CD14-positive monocyte (primary cell): ENCODE data around the gene CHP2. TPM values are rescaled to one million over a fixed set of nuclear protein-coding genes. Genes with fewer than 3 reads are reported as not detected.

Experiments
- DNase-seq, 3 donors: peaks; one replicate each; pipeline ENCODE4 v3.0.0-alpha.2; 2011 to 2022
- H2AFZ ChIP-seq: 2 replicates; pipeline ENCODE4 v1.6.0; 2012; ENCODE audit warnings: mild to moderate bottlenecking, low read depth, low read length, inconsistent platforms; ENCODE audit not compliant: insufficient read depth, poor library complexity, severe bottlenecking
- H3K27ac ChIP-seq, 2 donors: 1 replicate in 1 of 2; 2 replicates in 1 of 2; pipeline ENCODE4 v1.5.1; 2012 to 2013; ENCODE audit warnings: low read length in 2 of 2, control low read depth in 1 of 2, inconsistent platforms in 1 of 2, low read depth in 1 of 2, mild to moderate bottlenecking in 1 of 2
- H3K27me3 ChIP-seq, 2 donors: one replicate each; pipeline versions ENCODE4 v1.6.0 to v1.6.1; 2011 to 2013; ENCODE audit warnings: low read length in 2 of 2; ENCODE audit not compliant: control insufficient read depth in 2 of 2, insufficient read depth in 2 of 2
- H3K36me3 ChIP-seq, 2 donors: replicated peaks in 1 of 2; 1 replicate in 1 of 2; 2 replicates in 1 of 2; pipeline versions ENCODE4 v1.5.1 to v1.6.1; 2012 to 2013; ENCODE audit warnings: low read length in 2 of 2, control low read depth in 1 of 2, inconsistent platforms in 1 of 2, mild to moderate bottlenecking in 1 of 2; ENCODE audit not compliant: insufficient read depth in 2 of 2, control insufficient read depth in 1 of 2
- H3K4me1 ChIP-seq, 2 donors: 1 replicate in 1 of 2; 2 replicates in 1 of 2; pipeline versions ENCODE4 v1.5.1 to v1.6.1; 2012 to 2013; ENCODE audit warnings: low read length in 2 of 2, control low read depth in 1 of 2, inconsistent platforms in 1 of 2, mild to moderate bottlenecking in 1 of 2, moderate library complexity in 1 of 2; ENCODE audit not compliant: insufficient read depth in 2 of 2, control insufficient read depth in 1 of 2
- H3K4me2 ChIP-seq: replicated peaks from 2 replicates; pipeline ENCODE3; 2012; ENCODE audit warnings: low read length, moderate library complexity, mild to moderate bottlenecking; ENCODE audit not compliant: poor library complexity, severe bottlenecking; ENCODE audit errors: extremely low read depth
- H3K4me3 ChIP-seq, 3 experiments: fragments of 200-600 bp in 1 of 3; sonication (generic) in 1 of 3; replicated peaks in 1 of 3; 1 replicate in 2 of 3; 2 replicates in 1 of 3; pipeline ENCODE4 v1.5.1; 2011 to 2013; ENCODE audit warnings: low read length in 3 of 3, mild to moderate bottlenecking in 3 of 3, control low read depth in 2 of 3, low read depth in 2 of 3, inconsistent platforms in 1 of 3, moderate library complexity in 1 of 3
- H3K79me2 ChIP-seq: 2 replicates; pipeline ENCODE4 v1.6.0; 2012; ENCODE audit warnings: mild to moderate bottlenecking, control low read depth, inconsistent platforms, low read length, moderate library complexity; ENCODE audit not compliant: insufficient read depth
- H3K9ac ChIP-seq: 2 replicates; pipeline ENCODE4 v1.6.0; 2017; ENCODE audit warnings: low read length, mild to moderate bottlenecking; ENCODE audit not compliant: insufficient read depth, poor library complexity, severe bottlenecking
- H3K9me3 ChIP-seq, 2 donors: replicated peaks in 1 of 2; 1 replicate in 1 of 2; 2 replicates in 1 of 2; pipeline versions ENCODE4 v1.5.1 to v1.6.1; 2012 to 2013; ENCODE audit warnings: low read length in 2 of 2, control low read depth in 1 of 2; ENCODE audit not compliant: control insufficient read depth in 1 of 2, insufficient read depth in 1 of 2
- H4K20me1 ChIP-seq: 2 replicates; pipeline ENCODE4 v1.6.0; 2012; ENCODE audit warnings: mild to moderate bottlenecking, low read length, control low read depth, moderate library complexity; ENCODE audit not compliant: insufficient read depth
- H3K27ac Mint-ChIP-seq, 7 donors: one replicate each; pipeline ENCODE4 v1.8.0; 2020; ENCODE audit warnings: mild to moderate bottlenecking in 7 of 7, mixed read lengths in 7 of 7, moderate library complexity in 6 of 7, inconsistent platforms in 2 of 7
- H3K27me3 Mint-ChIP-seq, 3 donors: one replicate each; pipeline ENCODE4 v1.8.0; 2021 to 2022; ENCODE audit warnings: low read depth in 3 of 3, mild to moderate bottlenecking in 3 of 3, mixed read lengths in 3 of 3, moderate library complexity in 3 of 3, inconsistent platforms in 1 of 3
- H3K36me3 Mint-ChIP-seq, 2 donors: one replicate each; pipeline ENCODE4 v1.8.0; 2020; ENCODE audit warnings: mixed read lengths in 2 of 2, inconsistent platforms in 1 of 2, mild to moderate bottlenecking in 1 of 2
- H3K4me1 Mint-ChIP-seq: one replicate; pipeline ENCODE4 v1.8.0; 2020; ENCODE audit warnings: mild to moderate bottlenecking, mixed read lengths
- H3K4me3 Mint-ChIP-seq, 2 donors: one replicate each; pipeline ENCODE4 v1.8.0; 2020; ENCODE audit warnings: mild to moderate bottlenecking in 2 of 2, mixed read lengths in 2 of 2, moderate library complexity in 1 of 2
- H3K9me3 Mint-ChIP-seq, 7 donors: one replicate each; pipeline ENCODE4 v1.8.0; 2020 to 2022; ENCODE audit warnings: mixed read lengths in 7 of 7, mild to moderate bottlenecking in 6 of 7, moderate library complexity in 6 of 7, inconsistent platforms in 2 of 7
- WGBS: methylation state at CpG from one replicate; pipeline ENCODE4 v1.1.5; 2013; ENCODE audit warnings: missing lambda C conversion rate; ENCODE audit not compliant: insufficient coverage; 5-methylcytosine and 5-hydroxymethylcytosine counted together
- intact Hi-C, 2 donors: fragments of 100-400 bp; cut with micrococcal nuclease; formaldehyde crosslinking; loops; one replicate each; pipeline versions ENCODE4 v1.15.0 to v1.15.1; 2023
- polyA plus RNA-seq, 3 donors: library from polyadenylated mRNA; depleted of rRNA in 1 of 3; unstranded in 2 of 3; stranded (reverse) in 1 of 3; fragments of 300-500 nt in 2 of 3; fragments of >200 nt in 1 of 3; fragmentation: Illumina TruSeq in 2 of 3; gene quantifications; 1 replicate in 2 of 3; 2 replicates in 1 of 3; pipeline ENCODE4 v1.2.3, GENCODE V29; 2012 to 2021
- TF ChIP-seq, protein P1 (sequence below): fragments of 200-600 bp; IDR thresholded peaks from one replicate; pipeline ENCODE4 v1.8.0; 2022; ENCODE audit warnings: antibody characterized with exemption, mild to moderate bottlenecking

Gene CHP2
- polyA plus RNA-seq, 3 donors = not detected

DNA sequence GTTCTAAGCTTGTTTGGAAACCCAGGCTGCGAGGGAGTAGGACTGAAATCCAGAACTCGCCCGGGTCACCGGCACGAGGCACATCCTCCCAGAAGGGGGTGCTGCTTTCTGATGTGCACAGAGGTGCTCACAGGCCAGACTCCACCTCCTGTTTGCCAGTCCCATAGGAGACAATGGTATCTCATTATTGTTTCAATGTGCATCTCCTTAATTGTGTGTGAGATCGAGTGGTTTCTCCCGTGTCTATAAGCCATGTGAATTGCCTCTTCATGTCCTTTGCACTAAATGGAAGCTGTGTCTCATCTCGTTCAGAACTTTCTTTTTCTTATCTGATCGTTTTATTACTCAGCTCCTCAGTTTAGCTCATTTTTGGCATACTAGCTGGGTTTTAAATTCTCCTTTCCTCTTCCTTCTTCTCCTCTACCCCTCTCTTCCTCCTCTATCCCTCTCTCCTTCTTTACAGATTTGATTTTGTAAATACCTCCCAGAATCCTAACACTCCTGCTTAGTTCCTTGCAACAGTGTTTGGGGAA lies 48.8 kb downstream of the CHP2 start:
- no peak overlapping the region for H3K4me2 ChIP-seq
- no peaks in the 10 kb centered on the region for H4K20me1 ChIP-seq
- peaks cover 8 to 26% of the 10 kb centered on the region in 2 donors for H3K4me1 ChIP-seq
- peak overlapping the region; percentile 1 for H2AFZ ChIP-seq
- Mint-ChIP-seq H3K27me3 (peaks cover 0 to 5% (median 2%) of the 10 kb centered on the region in 3 donors), H3K36me3 (no peaks in the 10 kb centered on the region), H3K4me3 (peak overlapping the region; percentile 21 to 56), H3K27ac (peak overlapping the region in 1 of 7 donors; percentile 86), H3K4me1 (peaks cover 29% of the 10 kb centered on the region), H3K9me3 (peaks cover 0 to 3% (median 0%) of the 10 kb centered on the region in 7 donors)
- intact Hi-C loops = loop anchor here (1.0 to 10.0 kb wide), 5 partner anchors 51 to 701 kb away; no protein-coding TSS in a partner anchor
- no peak overlapping the region for H3K9ac ChIP-seq
- TF ChIP-seq, protein P1, sequence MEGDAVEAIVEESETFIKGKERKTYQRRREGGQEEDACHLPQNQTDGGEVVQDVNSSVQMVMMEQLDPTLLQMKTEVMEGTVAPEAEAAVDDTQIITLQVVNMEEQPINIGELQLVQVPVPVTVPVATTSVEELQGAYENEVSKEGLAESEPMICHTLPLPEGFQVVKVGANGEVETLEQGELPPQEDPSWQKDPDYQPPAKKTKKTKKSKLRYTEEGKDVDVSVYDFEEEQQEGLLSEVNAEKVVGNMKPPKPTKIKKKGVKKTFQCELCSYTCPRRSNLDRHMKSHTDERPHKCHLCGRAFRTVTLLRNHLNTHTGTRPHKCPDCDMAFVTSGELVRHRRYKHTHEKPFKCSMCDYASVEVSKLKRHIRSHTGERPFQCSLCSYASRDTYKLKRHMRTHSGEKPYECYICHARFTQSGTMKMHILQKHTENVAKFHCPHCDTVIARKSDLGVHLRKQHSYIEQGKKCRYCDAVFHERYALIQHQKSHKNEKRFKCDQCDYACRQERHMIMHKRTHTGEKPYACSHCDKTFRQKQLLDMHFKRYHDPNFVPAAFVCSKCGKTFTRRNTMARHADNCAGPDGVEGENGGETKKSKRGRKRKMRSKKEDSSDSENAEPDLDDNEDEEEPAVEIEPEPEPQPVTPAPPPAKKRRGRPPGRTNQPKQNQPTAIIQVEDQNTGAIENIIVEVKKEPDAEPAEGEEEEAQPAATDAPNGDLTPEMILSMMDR = peak; percentile 86
- H3K27ac ChIP-seq = no peak overlapping the region
- peak; percentile 51 to 65 (median 58) for DNase-seq
- no peaks in the 10 kb centered on the region for H3K27me3 ChIP-seq
- no peaks in the 10 kb centered on the region for H3K9me3 ChIP-seq
- H3K79me2 ChIP-seq = no peaks in the 10 kb centered on the region
- no peak overlapping the region for H3K4me3 ChIP-seq
- no peaks in the 10 kb centered on the region for H3K36me3 ChIP-seq
- 12% methylated on average over 7 of the region's 9 CpGs for WGBS

DNA sequence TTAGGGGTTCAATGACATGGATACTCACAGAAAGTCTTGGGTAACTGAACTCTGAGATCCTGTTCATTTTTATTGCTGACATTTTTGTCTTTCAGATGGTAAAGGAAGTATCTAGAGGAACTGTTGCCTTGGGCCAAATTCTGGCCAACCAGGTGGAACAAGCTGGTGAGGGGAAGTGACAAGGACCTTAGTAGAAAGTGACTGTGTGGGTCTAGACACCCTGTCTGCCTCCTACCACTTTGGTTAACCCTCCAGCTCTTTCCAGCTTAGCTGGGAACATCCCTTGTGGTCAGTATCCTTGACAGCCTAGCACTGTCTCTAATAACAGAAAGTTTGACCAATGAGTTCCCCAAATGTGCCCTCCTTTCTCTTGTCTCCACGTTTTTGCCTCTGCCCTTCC lies 52.2 kb downstream of the CHP2 start:
- DNase-seq = peak; percentile 23 to 80 (median 73)
- H3K9me3 ChIP-seq = no peaks in the 10 kb centered on the region
- peak overlapping the region in 1 of 2 donors; percentile 67 for H3K27ac ChIP-seq
- H3K4me1 ChIP-seq = peaks cover 12 to 32% of the 10 kb centered on the region in 2 donors
- Mint-ChIP-seq H3K9me3 (peaks cover 0 to 2% (median 0%) of the 10 kb centered on the region in 7 donors), H3K4me3 (no peak overlapping the region), H3K4me1 (peaks cover 34% of the 10 kb centered on the region), H3K27ac (peak overlapping the region; percentile 1 to 95 (median 84)), H3K27me3 (peaks cover 3 to 8% (median 6%) of the 10 kb centered on the region in 3 donors), H3K36me3 (no peaks in the 10 kb centered on the region)
- H3K9ac ChIP-seq = no peak overlapping the region
- H3K4me3 ChIP-seq = no peak overlapping the region
- H2AFZ ChIP-seq = no peak overlapping the region
- no peaks in the 10 kb centered on the region for H3K36me3 ChIP-seq
- H3K79me2 ChIP-seq = no peaks in the 10 kb centered on the region
- H3K27me3 ChIP-seq = no peaks in the 10 kb centered on the region
- TF ChIP-seq, protein P1 = no peak
- WGBS = no CpG with 5 or more reads among the region's 1 CpG
- no peaks in the 10 kb centered on the region for H4K20me1 ChIP-seq
- H3K4me2 ChIP-seq = peak overlapping the region; percentile 3
- intact Hi-C loops = loop anchor here (5.0 to 10.0 kb wide), 3 partner anchors 48 to 698 kb away; no protein-coding TSS in a partner anchor

Other genes starting within 250 kb of the CHP2 start
- 10 to 100 TPM; 37.5 to 55.4 (median 49.5) TPM for gene GGA2, start 244.5 kb upstream of the CHP2 start, polyA plus RNA-seq
- 1 to 10 TPM; 2.9 to 4.7 (median 4.2) TPM for gene EARS2, start 197.7 kb upstream of the CHP2 start, polyA plus RNA-seq
- 1 to 10 TPM; 8.0 to 8.9 (median 8.0) TPM for gene UBFD1, start 197.3 kb upstream of the CHP2 start, polyA plus RNA-seq
- gene NDUFAB1, start 158.7 kb upstream of the CHP2 start, polyA plus RNA-seq = 100 to 1,000 TPM in 2 of 3 donors, 10 to 100 TPM in 1; 50.2 to 257 (median 240) TPM
- 1 to 10 TPM; 2.3 to 3.3 (median 2.5) TPM for gene PALB2, start 113.7 kb upstream of the CHP2 start, polyA plus RNA-seq
- 10 to 100 TPM; 29.3 to 54.3 (median 42.0) TPM for gene DCTN5, start 113.6 kb upstream of the CHP2 start, polyA plus RNA-seq
- 1 to 10 TPM in 1 of 3 donors, not detected in 2; 3.5 TPM for gene PLK1, start 76.1 kb upstream of the CHP2 start, polyA plus RNA-seq
- not detected for gene ERN2, start 41.8 kb upstream of the CHP2 start, polyA plus RNA-seq
- gene PRKCB, start 81.0 kb downstream of the CHP2 start, polyA plus RNA-seq = 10 to 100 TPM; 57.4 to 87.4 (median 75.5) TPM